ENCODE results near the gene CD7. TPM values are rescaled to one million over a fixed set of nuclear protein-coding genes. Genes with fewer than 3 reads are reported as not detected.

The CD7 gene
- total and polyA plus RNA-seq, 9 of the 15 experiments (the other 6 are each of a cell fraction or from before 2014, with no cell fraction given): 0.21 to 0.35 TPM; not detected in 7

GRCh38 chr17:82273327-82274133 lies 43.9 kb downstream of the CD7 start, which contains the start of gene CSNK1D (continued):
- TF ChIP-seq NFRKB (IDR thresholded peaks at IDR 0.05; ENCODE audit: low read depth): peak; percentile 82; the same call in 1 of the 2 replicates
- TF ChIP-seq POLR2B (IDR thresholded peaks at IDR 0.05; ENCODE audit: low read depth, partially characterized antibody): peak; percentile 65
- TF ChIP-seq ZBTB40 (IDR thresholded peaks at IDR 0.05): peak; percentile 84
- no peak for TF ChIP-seq ZBTB40 (CRISPR knock-in tag; IDR thresholded peaks at IDR 0.05)
- TF ChIP-seq ZNF639 (CRISPR knock-in tag; conservative IDR thresholded peaks at IDR 0.05 in 1 of 2, IDR thresholded peaks at IDR 0.05 in 1 of 2): 0 out of 4 replicates have a peak, but pooled peaks of 1 of the 2 experiments have one; percentile 70
- no peak for TF ChIP-seq C11orf30 (IDR thresholded peaks at IDR 0.05; ENCODE audit: low read depth)
- no peak for TF ChIP-seq SMARCB1 (IDR thresholded peaks at IDR 0.05; ENCODE audit: insufficient read length, low read depth)
- TF ChIP-seq, protein P1, sequence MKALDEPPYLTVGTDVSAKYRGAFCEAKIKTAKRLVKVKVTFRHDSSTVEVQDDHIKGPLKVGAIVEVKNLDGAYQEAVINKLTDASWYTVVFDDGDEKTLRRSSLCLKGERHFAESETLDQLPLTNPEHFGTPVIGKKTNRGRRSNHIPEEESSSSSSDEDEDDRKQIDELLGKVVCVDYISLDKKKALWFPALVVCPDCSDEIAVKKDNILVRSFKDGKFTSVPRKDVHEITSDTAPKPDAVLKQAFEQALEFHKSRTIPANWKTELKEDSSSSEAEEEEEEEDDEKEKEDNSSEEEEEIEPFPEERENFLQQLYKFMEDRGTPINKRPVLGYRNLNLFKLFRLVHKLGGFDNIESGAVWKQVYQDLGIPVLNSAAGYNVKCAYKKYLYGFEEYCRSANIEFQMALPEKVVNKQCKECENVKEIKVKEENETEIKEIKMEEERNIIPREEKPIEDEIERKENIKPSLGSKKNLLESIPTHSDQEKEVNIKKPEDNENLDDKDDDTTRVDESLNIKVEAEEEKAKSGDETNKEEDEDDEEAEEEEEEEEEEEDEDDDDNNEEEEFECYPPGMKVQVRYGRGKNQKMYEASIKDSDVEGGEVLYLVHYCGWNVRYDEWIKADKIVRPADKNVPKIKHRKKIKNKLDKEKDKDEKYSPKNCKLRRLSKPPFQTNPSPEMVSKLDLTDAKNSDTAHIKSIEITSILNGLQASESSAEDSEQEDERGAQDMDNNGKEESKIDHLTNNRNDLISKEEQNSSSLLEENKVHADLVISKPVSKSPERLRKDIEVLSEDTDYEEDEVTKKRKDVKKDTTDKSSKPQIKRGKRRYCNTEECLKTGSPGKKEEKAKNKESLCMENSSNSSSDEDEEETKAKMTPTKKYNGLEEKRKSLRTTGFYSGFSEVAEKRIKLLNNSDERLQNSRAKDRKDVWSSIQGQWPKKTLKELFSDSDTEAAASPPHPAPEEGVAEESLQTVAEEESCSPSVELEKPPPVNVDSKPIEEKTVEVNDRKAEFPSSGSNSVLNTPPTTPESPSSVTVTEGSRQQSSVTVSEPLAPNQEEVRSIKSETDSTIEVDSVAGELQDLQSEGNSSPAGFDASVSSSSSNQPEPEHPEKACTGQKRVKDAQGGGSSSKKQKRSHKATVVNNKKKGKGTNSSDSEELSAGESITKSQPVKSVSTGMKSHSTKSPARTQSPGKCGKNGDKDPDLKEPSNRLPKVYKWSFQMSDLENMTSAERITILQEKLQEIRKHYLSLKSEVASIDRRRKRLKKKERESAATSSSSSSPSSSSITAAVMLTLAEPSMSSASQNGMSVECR (CRISPR knock-in tag; IDR thresholded peaks at IDR 0.05): no peak
- peak in 1 of 2 experiments; percentile 68; a peak in 1 of 4 replicates for TF ChIP-seq CSDE1 (IDR thresholded peaks at IDR 0.05)

Measured in K562 (cell line).